Lung (tissue), 12 donors: ENCODE data around the gene HS3ST1. TPM values are rescaled to one million over a fixed set of nuclear protein-coding genes. Genes with fewer than 3 reads are reported as not detected.

Experiments used
- ATAC-seq: fragments of 200-7000 bp; cut with Tn5 transposase; one replicate; pipeline ENCODE4 v1.9.1; 2020; ENCODE audit warnings: moderate number of reproducible peaks; ENCODE audit not compliant: insufficient read depth, low FRiP score
- DNase-seq, 3 donors: peaks; one replicate each; pipeline ENCODE4 v3.0.0-alpha.2; 2013 to 2017
- H3K27ac ChIP-seq, 2 donors: one replicate each; pipeline ENCODE4 v1.5.1; 2013; ENCODE audit warnings: mild to moderate bottlenecking in 2 of 2, moderate library complexity in 2 of 2, control low read depth in 1 of 2, inconsistent platforms in 1 of 2, low read depth in 1 of 2, low read length in 1 of 2
- H3K27me3 ChIP-seq, 3 donors: one replicate each; pipeline ENCODE4 v1.5.1; 2013; ENCODE audit warnings: low read length in 2 of 3; ENCODE audit not compliant: control insufficient read depth in 3 of 3, insufficient read depth in 3 of 3
- H3K36me3 ChIP-seq, 4 donors: one replicate each; pipeline ENCODE4 v1.5.1; 2013; ENCODE audit warnings: low read length in 4 of 4, mild to moderate bottlenecking in 1 of 4, moderate library complexity in 1 of 4; ENCODE audit not compliant: control insufficient read depth in 4 of 4, insufficient read depth in 4 of 4
- H3K4me1 ChIP-seq, 5 donors: one replicate each; pipeline ENCODE4 v1.5.1; 2013; ENCODE audit warnings: low read length in 5 of 5, mild to moderate bottlenecking in 2 of 5, moderate library complexity in 1 of 5; ENCODE audit not compliant: control insufficient read depth in 5 of 5, insufficient read depth in 5 of 5
- H3K4me3 ChIP-seq: one replicate; pipeline ENCODE4 v1.5.1; 2013; ENCODE audit warnings: mild to moderate bottlenecking, control low read depth, moderate library complexity
- H3K9ac ChIP-seq, 2 donors: one replicate each; pipeline ENCODE4 v1.5.1; 2013; ENCODE audit warnings: low read length in 2 of 2, control low read depth in 1 of 2; ENCODE audit not compliant: insufficient read depth in 1 of 2
- H3K9me3 ChIP-seq, 4 donors: one replicate each; pipeline ENCODE4 v1.5.1; 2013; ENCODE audit warnings: low read length in 3 of 4, mild to moderate bottlenecking in 1 of 4, moderate library complexity in 1 of 4; ENCODE audit not compliant: control insufficient read depth in 4 of 4, insufficient read depth in 3 of 4
- WGBS, 2 donors: extraction: QIAGEN DNeasy Blood & Tissue Kit; methylation state at CpG; one replicate each; pipeline ENCODE4 v1.1.7; 2013; 5-methylcytosine and 5-hydroxymethylcytosine counted together
- polyA plus RNA-seq, 2 donors: library from polyadenylated mRNA; stranded (reverse); fragments of 200-250 nt; gene quantifications; one replicate each; pipeline ENCODE4 v1.2.1, GENCODE V29; 2013
- total RNA-seq, 2 donors: library from RNA; depleted of rRNA in 1 of 2; stranded (reverse); fragments of >200 nt in 1 of 2; gene quantifications; one replicate each; pipeline ENCODE4 v1.2.1, GENCODE V29; 2014 to 2021
- TF ChIP-seq, protein P1 (sequence below): IDR thresholded peaks from 2 replicates; pipeline ENCODE4 v1.5.1; 2012; ENCODE audit warnings: mild to moderate bottlenecking; ENCODE audit errors: control extremely low read depth, extremely low read depth
- donor health status: control.
- donor health status: control.
- donor health status: Bipolar disorder and iron deficiency.
- donor health status: healthy.
- donor health status: DM: yes; HTN: yes; CAD: no.

Gene HS3ST1
- total and polyA plus RNA-seq, 4 donors: 1.7 to 15.4 (median 11.0) TPM

DNA sequence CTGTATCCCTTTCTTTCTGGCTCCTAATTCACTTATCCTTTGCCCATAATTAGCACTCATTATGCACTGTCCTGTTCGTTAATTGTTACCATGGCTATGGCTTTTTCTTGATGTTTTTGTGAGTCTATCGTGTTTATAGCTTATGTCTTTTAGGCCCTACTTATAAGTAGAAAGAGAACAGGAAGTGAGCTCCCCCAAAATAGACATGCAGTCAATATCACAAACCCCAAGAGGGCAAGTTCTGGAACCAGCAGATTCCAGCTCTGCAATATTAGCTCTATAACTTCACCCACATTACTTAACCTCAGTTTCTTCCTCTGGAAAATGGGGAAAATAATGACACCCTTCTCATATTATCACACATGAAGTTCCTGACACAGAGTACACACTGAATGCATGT is 7.4 kb upstream of the HS3ST1 start:
- H3K4me1 ChIP-seq: no peaks in the 10 kb centered on the region
- ATAC-seq (no peak), DNase-seq (no peak)
- TF ChIP-seq, protein P1, sequence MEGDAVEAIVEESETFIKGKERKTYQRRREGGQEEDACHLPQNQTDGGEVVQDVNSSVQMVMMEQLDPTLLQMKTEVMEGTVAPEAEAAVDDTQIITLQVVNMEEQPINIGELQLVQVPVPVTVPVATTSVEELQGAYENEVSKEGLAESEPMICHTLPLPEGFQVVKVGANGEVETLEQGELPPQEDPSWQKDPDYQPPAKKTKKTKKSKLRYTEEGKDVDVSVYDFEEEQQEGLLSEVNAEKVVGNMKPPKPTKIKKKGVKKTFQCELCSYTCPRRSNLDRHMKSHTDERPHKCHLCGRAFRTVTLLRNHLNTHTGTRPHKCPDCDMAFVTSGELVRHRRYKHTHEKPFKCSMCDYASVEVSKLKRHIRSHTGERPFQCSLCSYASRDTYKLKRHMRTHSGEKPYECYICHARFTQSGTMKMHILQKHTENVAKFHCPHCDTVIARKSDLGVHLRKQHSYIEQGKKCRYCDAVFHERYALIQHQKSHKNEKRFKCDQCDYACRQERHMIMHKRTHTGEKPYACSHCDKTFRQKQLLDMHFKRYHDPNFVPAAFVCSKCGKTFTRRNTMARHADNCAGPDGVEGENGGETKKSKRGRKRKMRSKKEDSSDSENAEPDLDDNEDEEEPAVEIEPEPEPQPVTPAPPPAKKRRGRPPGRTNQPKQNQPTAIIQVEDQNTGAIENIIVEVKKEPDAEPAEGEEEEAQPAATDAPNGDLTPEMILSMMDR: no peak
- no peak overlapping the region for H3K9ac ChIP-seq
- H3K9me3 ChIP-seq: no peaks in the 10 kb centered on the region
- no peak overlapping the region for H3K4me3 ChIP-seq
- no peak overlapping the region for H3K27ac ChIP-seq
- 76 to 82% methylated on average over 2 of the region's 2 CpGs for WGBS, 2 donors
- no peaks in the 10 kb centered on the region for H3K36me3 ChIP-seq
- H3K27me3 ChIP-seq: no peaks in the 10 kb centered on the region

DNA sequence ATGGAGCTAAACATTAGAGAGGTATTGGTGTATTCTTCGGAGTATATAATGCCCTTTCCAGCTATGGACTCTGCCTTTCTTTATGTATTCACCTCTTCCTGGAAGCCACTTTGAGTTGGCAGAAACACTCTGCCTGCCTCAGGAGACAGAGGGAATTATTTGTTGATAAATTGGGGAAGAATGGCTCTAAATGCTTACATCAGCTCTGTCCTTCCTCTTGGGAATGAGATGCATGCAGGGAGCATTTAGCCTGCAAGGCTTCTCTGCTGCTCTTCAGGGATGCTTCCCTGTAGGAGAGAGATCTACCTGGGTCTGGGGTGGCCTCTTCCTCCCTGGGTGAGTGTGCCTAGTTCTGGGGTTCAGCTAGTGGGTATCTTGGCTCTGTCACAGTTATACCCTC is 6.9 kb upstream of the HS3ST1 start:
- H3K9ac ChIP-seq: no peak overlapping the region
- H3K27ac ChIP-seq: no peak overlapping the region
- H3K27me3 ChIP-seq: no peaks in the 10 kb centered on the region
- no peaks in the 10 kb centered on the region for H3K36me3 ChIP-seq
- no peak overlapping the region for H3K4me3 ChIP-seq
- WGBS, 2 donors: 96% methylated on average over 1 of the region's 1 CpG
- no peak for ATAC-seq
- TF ChIP-seq, protein P1: no peak
- peaks cover 0 to 1% (median 0%) of the 10 kb centered on the region in 5 donors for H3K4me1 ChIP-seq
- no peak for DNase-seq
- no peaks in the 10 kb centered on the region for H3K9me3 ChIP-seq

DNA sequence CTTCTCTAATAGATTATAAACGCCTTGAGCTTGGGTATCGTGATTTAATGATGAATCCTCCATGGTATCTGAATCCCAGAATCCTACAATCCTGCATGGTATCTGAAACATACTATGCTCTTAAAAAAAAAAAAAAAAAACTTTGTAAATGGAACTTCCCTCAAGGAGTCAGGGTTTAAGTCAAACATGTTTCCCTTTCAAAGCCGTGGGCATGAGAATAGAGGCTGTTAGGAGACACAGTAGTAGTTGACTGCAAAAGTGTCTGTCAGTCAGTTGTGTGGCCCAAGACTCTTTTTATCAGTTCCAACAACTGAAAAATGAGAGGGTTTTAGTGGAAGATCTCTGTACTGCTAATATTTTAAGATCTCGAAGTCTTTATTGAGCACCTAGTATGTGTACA is 2.4 kb upstream of the HS3ST1 start:
- Histone ChIP-seq H3K36me3 (no peaks in the 10 kb centered on the region), H3K4me1 (peaks cover 0 to 23% (median 0%) of the 10 kb centered on the region in 5 donors), H3K27me3 (no peaks in the 10 kb centered on the region), H3K9me3 (no peaks in the 10 kb centered on the region), H3K27ac (no peak overlapping the region), H3K4me3 (no peak overlapping the region), H3K9ac (no peak overlapping the region)
- TF ChIP-seq, protein P1: no peak
- DNase-seq: no peak
- ATAC-seq: no peak
- WGBS, 2 donors: 95% methylated on average over 4 of the region's 4 CpGs

DNA sequence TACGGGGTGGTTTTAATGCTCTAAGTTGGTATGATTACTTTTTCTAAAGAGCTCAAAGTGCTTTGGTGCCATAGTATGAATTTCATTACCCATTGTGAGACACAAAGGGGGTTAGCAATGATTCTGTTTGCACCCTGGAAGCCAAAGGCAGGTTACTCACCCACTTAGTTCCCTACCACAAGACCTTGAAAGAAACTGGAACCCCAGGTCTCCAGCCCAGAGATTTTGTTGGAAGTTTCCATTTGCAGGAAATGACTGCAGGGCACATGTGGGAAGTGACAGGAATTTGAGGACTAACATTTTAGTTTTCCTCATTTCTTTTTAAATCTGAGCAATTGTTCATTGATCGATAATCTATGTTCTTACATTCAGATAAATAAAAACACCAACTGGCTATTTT is 1.8 kb upstream of the HS3ST1 start:
- H3K9ac ChIP-seq: no peak overlapping the region
- TF ChIP-seq, protein P1: no peak
- DNase-seq: no peak
- no peaks in the 10 kb centered on the region for H3K9me3 ChIP-seq
- no peak overlapping the region for H3K27ac ChIP-seq
- peaks cover 0 to 23% (median 3%) of the 10 kb centered on the region in 5 donors for H3K4me1 ChIP-seq
- H3K4me3 ChIP-seq: no peak overlapping the region
- H3K36me3 ChIP-seq: no peaks in the 10 kb centered on the region
- WGBS, 2 donors: 95 to 100% methylated on average over 2 of the region's 2 CpGs
- ATAC-seq: no peak
- no peaks in the 10 kb centered on the region for H3K27me3 ChIP-seq
